ENCODE data around the gene GPR3. TPM values are rescaled to one million over a fixed set of nuclear protein-coding genes. Genes with fewer than 3 reads are reported as not detected.

GPR3 gene
- polyA plus RNA-seq, 1 experiment, result 1.3 TPM

- Histone ChIP-seq H3K9me3 (ENCODE audit: control insufficient read depth, insufficient read depth, low read length) (no peaks in the 10 kb centered on the region), H3K27me3 (ENCODE audit: control insufficient read depth, insufficient read depth, low read length) (no peaks in the 10 kb centered on the region), H3K4me3 (ENCODE audit: low read depth, low read length) (no peak overlapping the region), H3K27ac (ENCODE audit: low read depth, low read length) (no peak overlapping the region)
- ChIA-PET CTCF (interaction anchor here (0.6 to 7.4 kb wide), 26 partner anchors 10 to 352 kb away, joined by 3 to 168 read pairs (median 6); partner anchors contain the start of gene MAP3K6), POLR2A (interaction anchor here (1.2 to 1.5 kb wide), 4 partner anchors 10 to 96 kb away, joined by 3 to 7 read pairs (median 5); partner anchors contain the start of gene MAP3K6)
- TF ChIP-seq CTCF (IDR thresholded peaks at IDR 0.05; ENCODE audit: low read depth, low read length), result no peak
- DNase-seq (ENCODE audit: low read depth, low spot score), result no peak
Measured at GRCh38 chr1:27394925-27395324, 2.5 kb downstream of the GPR3 start.

GRCh38 chr1:27395441-27396195, 3.2 kb downstream of the GPR3 start:
- Histone ChIP-seq H3K27me3 (ENCODE audit: control insufficient read depth, insufficient read depth, low read length) (no peaks in the 10 kb centered on the region), H3K9me3 (ENCODE audit: control insufficient read depth, insufficient read depth, low read length) (no peaks in the 10 kb centered on the region), H3K4me3 (ENCODE audit: low read depth, low read length) (no peak overlapping the region), H3K27ac (ENCODE audit: low read depth, low read length) (no peak overlapping the region)
- DNase-seq (ENCODE audit: low read depth, low spot score), result no peak
- CTCF ChIA-PET, result interaction anchor here (0.6 to 7.4 kb wide), 26 partner anchors 9 to 351 kb away, joined by 3 to 168 read pairs (median 6); partner anchors contain the start of gene MAP3K6
- peak; percentile 96 for TF ChIP-seq CTCF (IDR thresholded peaks at IDR 0.05; ENCODE audit: low read depth, low read length)
- POLR2A ChIA-PET, result interaction anchor here (0.7 to 1.5 kb wide), 5 partner anchors 9 to 573 kb away, joined by 3 to 7 read pairs (median 3); partner anchors contain the start of gene MAP3K6

DNA sequence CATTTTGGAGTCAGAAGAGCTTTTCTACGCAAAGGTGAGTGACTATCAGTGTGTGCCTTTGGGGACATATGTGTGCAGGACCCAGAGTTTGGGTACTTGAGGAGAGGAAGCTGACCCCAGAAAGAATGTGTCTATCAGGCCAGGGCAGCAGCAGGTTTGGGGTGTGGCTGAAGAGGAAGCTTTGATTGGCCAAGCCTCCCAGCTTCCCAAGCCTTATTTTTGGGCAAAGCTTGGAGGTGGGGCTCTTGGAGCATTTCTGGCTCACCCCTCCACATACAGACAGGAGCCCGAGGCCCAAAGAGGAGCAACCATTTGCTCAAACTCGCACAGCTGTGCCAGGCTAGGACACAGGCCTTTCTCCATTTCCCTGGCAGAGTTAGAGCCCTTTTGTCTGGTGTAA, 4.7 kb downstream of the GPR3 start:
- Histone ChIP-seq H3K27me3 (ENCODE audit: control insufficient read depth, insufficient read depth, low read length) (no peaks in the 10 kb centered on the region), H3K4me3 (ENCODE audit: low read depth, low read length) (no peak overlapping the region), H3K9me3 (ENCODE audit: control insufficient read depth, insufficient read depth, low read length) (no peaks in the 10 kb centered on the region), H3K27ac (ENCODE audit: low read depth, low read length) (no peak overlapping the region)
- ChIA-PET POLR2A (interaction anchor here (0.6 kb wide), 1 partner anchor 53 kb away, joined by 3 read pairs; no protein-coding TSS in a partner anchor), CTCF (interaction anchor here (0.6 to 7.4 kb wide), 8 partner anchors 31 to 296 kb away, joined by 3 to 168 read pairs (median 10); partner anchors contain the start of gene MAP3K6)
- no peak for TF ChIP-seq CTCF (IDR thresholded peaks at IDR 0.05; ENCODE audit: low read depth, low read length)
- DNase-seq (ENCODE audit: low read depth, low spot score), result no peak

GRCh38 chr1:27397749-27398148, 5.3 kb downstream of the GPR3 start:
- CTCF ChIA-PET, result interaction anchor here (0.9 to 7.4 kb wide), 3 partner anchors 100 to 211 kb away, joined by 3 to 168 read pairs (median 20); no protein-coding TSS in a partner anchor
- Histone ChIP-seq H3K27me3 (ENCODE audit: control insufficient read depth, insufficient read depth, low read length) (no peaks in the 10 kb centered on the region), H3K9me3 (ENCODE audit: control insufficient read depth, insufficient read depth, low read length) (no peaks in the 10 kb centered on the region), H3K4me3 (ENCODE audit: low read depth, low read length) (no peak overlapping the region), H3K27ac (ENCODE audit: low read depth, low read length) (no peak overlapping the region)
- TF ChIP-seq CTCF (IDR thresholded peaks at IDR 0.05; ENCODE audit: low read depth, low read length), result no peak
- POLR2A ChIA-PET, result no interaction called here
- DNase-seq (ENCODE audit: low read depth, low spot score), result no peak
